IMR-90 (cell line): Measurements from ENCODE around the gene KIFC3.

Experiments used
- BHLHE40 ChIP-seq: fragments of 150-350 bp; IDR thresholded peaks from 2 replicates; pipeline ENCODE4 v1.6.1; 2016; ENCODE audit warnings: mild to moderate bottlenecking, low read depth, low read length
- CTCF ChIP-seq: conservative IDR thresholded peaks from 2 replicates; pipeline ENCODE4 v1.5.1; 2012; ENCODE audit warnings: mild to moderate bottlenecking, low read depth, low read length, improper control_type of control experiment
- MXI1 ChIP-seq: IDR thresholded peaks from 2 replicates; pipeline ENCODE4 v1.6.1; 2012; ENCODE audit warnings: low read depth, mild to moderate bottlenecking, low read length, moderate library complexity, borderline replicate concordance
- POLR2A ChIP-seq: IDR thresholded peaks from 2 replicates; pipeline ENCODE4 v1.6.1; 2012; ENCODE audit warnings: mild to moderate bottlenecking, low read depth, low read length
- RAD21 ChIP-seq: IDR thresholded peaks from 2 replicates; pipeline ENCODE4 v1.6.1; 2012; ENCODE audit warnings: low read length, improper control_type of control experiment
- RCOR1 ChIP-seq: IDR thresholded peaks from 2 replicates; pipeline ENCODE4 v1.6.1; 2012; ENCODE audit warnings: mild to moderate bottlenecking, low read length, improper control_type of control experiment; ENCODE audit not compliant: insufficient replicate concordance
- RFX5 ChIP-seq: IDR thresholded peaks from 2 replicates; pipeline ENCODE4 v1.8.0; 2012; ENCODE audit warnings: low read depth, mild to moderate bottlenecking, low read length, moderate library complexity
- SMC3 ChIP-seq: fragments of 150-350 bp; IDR thresholded peaks from 2 replicates; pipeline ENCODE4 v1.6.1; 2016; ENCODE audit warnings: low read depth, mild to moderate bottlenecking, antibody characterized with exemption, low read length, moderate library complexity
- USF2 ChIP-seq: fragments of 150-350 bp; IDR thresholded peaks from 2 replicates; pipeline ENCODE4 v1.6.1; 2017; ENCODE audit warnings: mild to moderate bottlenecking, antibody characterized with exemption, low read length, low read depth

DNA sequence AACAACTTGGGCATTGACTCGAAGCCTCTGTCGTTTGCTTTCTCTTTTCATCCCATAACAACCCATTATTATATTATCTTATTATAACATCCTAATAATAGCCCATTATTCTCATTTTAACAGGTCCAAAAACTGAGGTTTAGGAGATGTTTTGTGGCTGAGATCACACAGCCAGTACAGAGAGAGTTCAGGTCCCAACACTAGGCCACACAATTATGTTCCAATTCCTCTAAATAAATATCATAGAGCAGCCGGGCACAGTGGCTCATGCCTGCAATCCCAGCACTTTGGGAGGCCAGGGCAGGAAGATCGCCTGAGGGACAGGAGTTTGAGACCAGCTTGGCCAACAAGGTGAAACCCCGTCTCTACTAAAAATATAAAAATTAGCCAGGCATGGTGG lies 40.3 kb upstream of the KIFC3 start:
- TF ChIP-seq CTCF (no peak), BHLHE40 (no peak), POLR2A (no peak), RFX5 (no peak), RAD21 (no peak), USF2 (no peak), MXI1 (no peak), RCOR1 (no peak), SMC3 (no peak)
